ENCODE measurements around the gene FASTK. TPM values are rescaled to one million over a fixed set of nuclear protein-coding genes. Genes with fewer than 3 reads are reported as not detected.

Gene FASTK
- total RNA-seq, 1 donor from 2014 or later: 22.4 TPM

DNA sequence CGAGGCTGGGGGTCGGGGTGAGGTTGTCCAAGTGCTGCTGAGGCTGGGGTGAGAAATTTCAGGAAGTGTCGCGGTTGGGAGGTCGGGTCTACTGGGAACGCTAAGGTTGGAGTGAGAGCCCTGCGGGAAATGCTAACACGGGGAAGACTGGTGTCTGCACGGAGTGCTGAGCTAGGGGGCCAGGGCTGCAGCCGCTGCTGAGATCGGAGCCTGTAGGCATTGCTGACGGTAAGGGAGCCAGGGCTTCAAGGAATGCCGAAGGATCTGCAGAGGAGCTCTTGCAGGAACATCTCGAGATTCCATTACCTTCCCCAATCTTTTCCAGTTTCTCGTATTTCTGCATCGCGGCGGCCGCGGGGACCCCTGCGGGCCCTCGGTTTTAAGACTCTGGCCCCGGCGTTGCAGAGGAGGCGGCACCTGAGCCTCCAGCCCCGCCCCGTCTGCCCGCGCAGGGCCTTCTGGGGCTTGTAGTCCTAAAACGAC is 23.1 kb downstream of the FASTK start, which contains the start of gene CDK5:
Gene CDK5, minus strand, starts transcription at position 392 of the 483 bp plus-strand sequence. Its CDS starts 49 bp downstream, at position 343.
- H3F3A ChIP-seq (ENCODE audit: low read depth): peaks cover 34% of the 10 kb centered on the region
- no peaks in the 10 kb centered on the region for H3K9me3 Mint-ChIP-seq
- H3K27ac ChIP-seq: no peak within 1 kb of the TSS

DNA sequence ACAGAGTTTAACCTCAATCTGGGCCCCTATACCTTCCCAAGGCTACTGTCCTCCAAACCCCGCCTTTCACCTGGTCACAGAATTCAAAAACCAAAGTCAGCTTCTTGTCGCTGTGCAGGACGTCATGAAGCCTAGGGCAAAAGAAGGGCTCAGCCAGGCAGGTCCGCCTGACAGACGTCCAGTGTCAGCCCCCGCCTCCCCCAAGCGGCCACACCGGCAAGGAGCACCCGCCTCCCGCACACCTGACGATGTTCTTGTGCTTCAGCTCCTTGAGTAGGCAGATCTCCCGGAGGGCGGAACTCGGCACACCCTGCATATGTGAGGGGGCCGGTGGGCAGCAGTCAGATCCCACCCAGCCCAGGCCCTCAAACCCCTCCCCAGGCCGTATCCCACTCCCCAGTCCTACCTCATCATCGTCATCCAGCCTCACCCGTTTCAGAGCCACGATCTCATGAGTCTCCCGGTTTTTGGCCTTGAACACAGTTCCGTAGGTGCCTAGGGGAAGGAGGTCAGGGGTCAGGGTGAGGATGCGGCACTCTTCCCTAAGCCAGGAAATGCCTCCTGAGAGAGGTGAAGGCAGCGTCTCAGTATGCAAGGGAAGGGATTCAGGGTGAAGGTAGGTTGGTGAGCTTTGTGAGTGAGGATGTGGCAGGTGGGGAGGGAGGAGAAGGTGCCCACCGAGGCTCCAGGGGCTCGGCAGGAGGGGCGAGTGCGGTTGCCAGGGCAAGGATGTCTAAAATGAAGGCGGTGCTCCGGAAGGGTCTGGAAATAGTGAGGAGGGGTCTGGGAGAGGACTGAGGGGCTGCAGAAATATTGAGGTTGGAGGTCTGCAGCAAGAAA is 23.7 kb downstream of the FASTK start:
- DNase-seq (ENCODE audit: low spot score): peak; percentile 57
- TF ChIP-seq EZH2phosphoT487 (IDR thresholded peaks at IDR 0.05): peak; percentile 22
- TF ChIP-seq, protein P1, sequence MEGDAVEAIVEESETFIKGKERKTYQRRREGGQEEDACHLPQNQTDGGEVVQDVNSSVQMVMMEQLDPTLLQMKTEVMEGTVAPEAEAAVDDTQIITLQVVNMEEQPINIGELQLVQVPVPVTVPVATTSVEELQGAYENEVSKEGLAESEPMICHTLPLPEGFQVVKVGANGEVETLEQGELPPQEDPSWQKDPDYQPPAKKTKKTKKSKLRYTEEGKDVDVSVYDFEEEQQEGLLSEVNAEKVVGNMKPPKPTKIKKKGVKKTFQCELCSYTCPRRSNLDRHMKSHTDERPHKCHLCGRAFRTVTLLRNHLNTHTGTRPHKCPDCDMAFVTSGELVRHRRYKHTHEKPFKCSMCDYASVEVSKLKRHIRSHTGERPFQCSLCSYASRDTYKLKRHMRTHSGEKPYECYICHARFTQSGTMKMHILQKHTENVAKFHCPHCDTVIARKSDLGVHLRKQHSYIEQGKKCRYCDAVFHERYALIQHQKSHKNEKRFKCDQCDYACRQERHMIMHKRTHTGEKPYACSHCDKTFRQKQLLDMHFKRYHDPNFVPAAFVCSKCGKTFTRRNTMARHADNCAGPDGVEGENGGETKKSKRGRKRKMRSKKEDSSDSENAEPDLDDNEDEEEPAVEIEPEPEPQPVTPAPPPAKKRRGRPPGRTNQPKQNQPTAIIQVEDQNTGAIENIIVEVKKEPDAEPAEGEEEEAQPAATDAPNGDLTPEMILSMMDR (IDR thresholded peaks at IDR 0.05): no peak
- TF ChIP-seq EZH2 (IDR thresholded peaks at IDR 0.05): peak; percentile 72
- Histone ChIP-seq H3K27me3 (peaks cover 39% of the 10 kb centered on the region), H3K27ac (no peak overlapping the region), H3K9me3 (ENCODE audit: low read depth) (no peaks in the 10 kb centered on the region), H2AFZ (replicated peaks) (no peak overlapping the region), H3K36me3 (no peaks in the 10 kb centered on the region), H3K79me2 (ENCODE audit: low read depth) (peaks cover 7% of the 10 kb centered on the region), H4K20me1 (ENCODE audit: low read depth) (peaks cover 37% of the 10 kb centered on the region), H3K9ac (no peak overlapping the region), H3K4me2 (peak overlapping the region; percentile 84), H3K4me1 (peaks cover 34% of the 10 kb centered on the region), H3F3A (ENCODE audit: low read depth) (peaks cover 27% of the 10 kb centered on the region), H3K4me3 (peak overlapping the region; percentile 77)
- Mint-ChIP-seq H3K27ac (peak overlapping the region; percentile 28), H3K4me3 (peak overlapping the region; percentile 94), H3K27me3 (ENCODE audit: insufficient read depth, low read depth) (peaks cover 15% of the 10 kb centered on the region), H3K36me3 (peaks cover 5% of the 10 kb centered on the region), H3K9me3 (no peaks in the 10 kb centered on the region), H3K4me1 (peaks cover 42% of the 10 kb centered on the region)

More for the DNA sequence above, 23.1 kb downstream of the FASTK start, which contains the start of gene CDK5:
- Histone ChIP-seq H3K4me2 (peak within 1 kb of the TSS; percentile 99), H3K27me3 (peaks cover 33% of the 10 kb centered on the region), H3K79me2 (ENCODE audit: low read depth) (peaks cover 7% of the 10 kb centered on the region), H3K36me3 (no peaks in the 10 kb centered on the region), H3K9ac (no peak within 1 kb of the TSS), H4K20me1 (ENCODE audit: low read depth) (peaks cover 37% of the 10 kb centered on the region), H2AFZ (replicated peaks) (peak within 1 kb of the TSS; percentile 60), H3K9me3 (ENCODE audit: low read depth) (no peaks in the 10 kb centered on the region), H3K4me3 (peak within 1 kb of the TSS; percentile 77), H3K4me1 (peaks cover 41% of the 10 kb centered on the region)
- Mint-ChIP-seq H3K27me3 (ENCODE audit: insufficient read depth, low read depth) (peaks cover 16% of the 10 kb centered on the region), H3K27ac (peak within 1 kb of the TSS; percentile 94), H3K4me1 (peaks cover 46% of the 10 kb centered on the region), H3K36me3 (peaks cover 4% of the 10 kb centered on the region), H3K4me3 (peak within 1 kb of the TSS; percentile 94)
- DNase-seq (ENCODE audit: low spot score): no peak
- TF ChIP-seq, protein P1 (IDR thresholded peaks at IDR 0.05): no peak
- TF ChIP-seq EZH2phosphoT487 (IDR thresholded peaks at IDR 0.05): peak; percentile 3
- no peak for TF ChIP-seq EZH2 (IDR thresholded peaks at IDR 0.05)

DNA sequence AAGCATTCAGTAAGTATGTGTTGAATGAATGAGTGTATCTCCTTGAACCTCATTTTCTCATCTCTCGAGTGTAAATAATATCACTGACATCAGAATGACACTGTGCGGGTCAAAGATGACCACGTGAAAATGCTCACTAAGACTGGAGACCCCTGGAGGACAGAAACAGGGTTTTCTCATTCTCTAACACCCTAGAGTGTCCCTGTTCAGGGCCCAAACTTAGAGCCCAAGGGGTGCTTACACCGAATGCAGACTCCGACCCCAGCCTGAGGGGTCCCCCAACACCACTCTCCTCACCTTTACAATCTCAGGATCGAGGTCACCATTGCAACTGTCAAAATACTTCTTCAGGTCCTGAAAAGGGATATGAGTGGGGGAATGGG is 24.3 kb downstream of the FASTK start:
- H3K4me2 ChIP-seq: peak overlapping the region; percentile 84

More for the DNA sequence above, 24.3 kb downstream of the FASTK start:
- H3K9me3 ChIP-seq (ENCODE audit: low read depth): no peaks in the 10 kb centered on the region
- H3K27me3 Mint-ChIP-seq (ENCODE audit: insufficient read depth, low read depth): peaks cover 12% of the 10 kb centered on the region
- peaks cover 37% of the 10 kb centered on the region for H4K20me1 ChIP-seq (ENCODE audit: low read depth)
- H3K4me3 Mint-ChIP-seq: peak overlapping the region; percentile 94
- H3K4me1 Mint-ChIP-seq: peaks cover 36% of the 10 kb centered on the region
- no peak for DNase-seq (ENCODE audit: low spot score)
- no peak for TF ChIP-seq EZH2 (IDR thresholded peaks at IDR 0.05)
- no peak for TF ChIP-seq EZH2phosphoT487 (IDR thresholded peaks at IDR 0.05)
- TF ChIP-seq, protein P1 (IDR thresholded peaks at IDR 0.05): no peak
- peaks cover 5% of the 10 kb centered on the region for H3K36me3 Mint-ChIP-seq
- no peak overlapping the region for H3K9ac ChIP-seq
- no peak overlapping the region for H3K27ac Mint-ChIP-seq
- peaks cover 7% of the 10 kb centered on the region for H3K79me2 ChIP-seq (ENCODE audit: low read depth)
- H3F3A ChIP-seq (ENCODE audit: low read depth): peaks cover 23% of the 10 kb centered on the region
- H2AFZ ChIP-seq (replicated peaks): no peak overlapping the region
- peaks cover 39% of the 10 kb centered on the region for H3K27me3 ChIP-seq
- H3K4me3 ChIP-seq: no peak overlapping the region
- no peaks in the 10 kb centered on the region for H3K36me3 ChIP-seq
- H3K9me3 Mint-ChIP-seq: no peaks in the 10 kb centered on the region
- peaks cover 28% of the 10 kb centered on the region for H3K4me1 ChIP-seq
- no peak overlapping the region for H3K27ac ChIP-seq
